ENCODE measurements around the gene CMA1. TPM values are rescaled to one million over a fixed set of nuclear protein-coding genes. Genes with fewer than 3 reads are reported as not detected.

CMA1 gene
- total and polyA plus RNA-seq, 2 of the 8 experiments (the other 6 are each of a cell fraction or from before 2014, with no cell fraction given), result not detected

GRCh38 chr14:24506443-24506842, 1.6 kb downstream of the CMA1 start:
- CTCF ChIA-PET (ENCODE audit: partially characterized antibody), result interaction anchor here (2.6 kb wide), 1 partner anchor 25 kb away, joined by 10 read pairs; no protein-coding TSS in a partner anchor
- H3K36me3 ChIP-seq (ENCODE audit: control insufficient read depth in 2 of 4, insufficient read depth in 4 of 4, low read length in 3 of 4), result no peaks in the 10 kb centered on the region
- no peak for FAIRE-seq

More at GRCh38 chr14:24506443-24506842, 1.6 kb downstream of the CMA1 start:
- Histone ChIP-seq H2AK5ac (ENCODE audit: low read depth, low read length) (no peak overlapping the region), H2BK5ac (ENCODE audit: low read depth, low read length) (no peak overlapping the region), H3K9me3 (ENCODE audit: insufficient read depth in 2 of 2, low read depth in 1 of 2, low read length in 1 of 2) (peaks cover 17 to 25% of the 10 kb centered on the region in 2 experiments; a peak in 2 of 4 replicates), H4K91ac (replicated peaks; ENCODE audit: insufficient read length, low read length) (no peak overlapping the region), H3K18ac (ENCODE audit: extremely low read depth, low read length) (no peak overlapping the region), H3K4me1 (replicated peaks in 1 of 4; ENCODE audit: control insufficient read depth in 3 of 4, insufficient read depth in 4 of 4, low read length in 3 of 4) (no peaks in the 10 kb centered on the region), H2BK12ac (ENCODE audit: low read depth, low read length) (no peak overlapping the region), H3K9ac (replicated peaks in 1 of 4; ENCODE audit: extremely low read depth in 1 of 4, low read depth in 3 of 4, low read length in 3 of 4) (no peak overlapping the region), H3K23ac (ENCODE audit: insufficient read length) (no peak overlapping the region), H3K4ac (replicated peaks; ENCODE audit: insufficient read length, low read depth, low read length) (no peak overlapping the region), H2BK20ac (ENCODE audit: low read length) (no peak overlapping the region), H2BK15ac (ENCODE audit: low read length) (no peak overlapping the region), H3K23me2 (ENCODE audit: low read depth, low read length) (no peaks in the 10 kb centered on the region; the same call in 1 of the 2 replicates), H2AFZ (ENCODE audit: low read length) (no peak overlapping the region), H4K8ac (ENCODE audit: extremely low read depth, insufficient read depth, low read length) (no peak overlapping the region), H3K56ac (replicated peaks; ENCODE audit: insufficient read length, low read depth, low read length) (no peak overlapping the region), H3K27me3 (replicated peaks in 1 of 4; ENCODE audit: control insufficient read depth in 3 of 4, extremely low read depth in 1 of 4, insufficient read depth in 3 of 4, low read length in 3 of 4) (no peaks in the 10 kb centered on the region), H3K79me2 (ENCODE audit: control insufficient read depth in 1 of 2, insufficient read depth in 2 of 2, low read length in 2 of 2) (no peaks in the 10 kb centered on the region), H2BK120ac (replicated peaks; ENCODE audit: low read depth, low read length) (no peak overlapping the region), H3K14ac (ENCODE audit: insufficient read length) (no peak overlapping the region), H3K4me2 (ENCODE audit: insufficient read depth in 1 of 2, low read depth in 2 of 2, low read length in 2 of 2) (no peak overlapping the region), H3K27ac (ENCODE audit: low read depth, low read length) (no peak overlapping the region), H3K79me1 (ENCODE audit: low read depth, low read length) (no peaks in the 10 kb centered on the region), H3K4me3 (ENCODE audit: extremely low read depth in 1 of 4, insufficient read depth in 2 of 4, low read depth in 3 of 4, low read length in 4 of 4) (no peak overlapping the region), H4K20me1 (replicated peaks in 1 of 2; ENCODE audit: control insufficient read depth in 1 of 2, insufficient read depth in 2 of 2, low read length in 2 of 2) (no peaks in the 10 kb centered on the region), H4K5ac (ENCODE audit: insufficient read length, low read depth, low read length) (no peak overlapping the region)
- POLR2A ChIA-PET (ENCODE audit: partially characterized antibody), result no interaction called here
- 76 to 100% methylated on average over 1 to 6 of the region's 6 CpGs for WGBS, 2 experiments (ENCODE audit: extremely low coverage in 1 of 2, insufficient coverage in 1 of 2, insufficient read length in 1 of 2, insufficient replicate concordance in 2 of 2, low coverage in 1 of 2, low lambda C conversion rate in 2 of 2, missing lambda C conversion rate in 1 of 2)
- TF ChIP-seq BCL11A (IDR thresholded peaks at IDR 0.05; ENCODE audit: low read depth in 2 of 2, low read length in 2 of 2) (no peak), SRF (IDR thresholded peaks at IDR 0.05; ENCODE audit: low read depth, low read length) (no peak), NANOG (IDR thresholded peaks at IDR 0.05; ENCODE audit: insufficient read depth, low read depth, low read length, poor library complexity, severe bottlenecking) (no peak), GABPA (IDR thresholded peaks at IDR 0.05; ENCODE audit: borderline replicate concordance, insufficient read depth, low read length) (no peak), ATF3 (IDR thresholded peaks at IDR 0.05; ENCODE audit: insufficient read depth, low read depth, low read length) (no peak), MAFK (IDR thresholded peaks at IDR 0.05; ENCODE audit: low read depth, low read length) (no peak), TEAD4 (IDR thresholded peaks at IDR 0.05; ENCODE audit: low read depth, low read length) (no peak), CBX5 (IDR thresholded peaks at IDR 0.05; ENCODE audit: low read depth, low read length) (no peak), FOSL1 (IDR thresholded peaks at IDR 0.05; ENCODE audit: insufficient read depth, low read depth, low read length) (no peak), KDM4A (IDR thresholded peaks at IDR 0.05; ENCODE audit: low read depth, low read length, severe bottlenecking) (no peak), GTF2F1 (IDR thresholded peaks at IDR 0.05; ENCODE audit: borderline replicate concordance, low read depth, low read length) (no peak), POU5F1 (IDR thresholded peaks at IDR 0.05; ENCODE audit: low read depth, low read length) (no peak)
- DNase-seq (ENCODE audit: low read depth in 1 of 2, low spot score in 2 of 2), result no peak

Measured in H1 (cell line).